HG02588 (cell line): ENCODE measurements around the gene IL1RAPL2.

Experiments
- ATAC-seq: cut with Tn5 transposase; IDR thresholded peaks from one replicate; pipeline ENCODE4 v1.9.1; 2021; ENCODE audit warnings: mild to moderate bottlenecking, moderate library complexity; ENCODE audit not compliant: unreplicated experiment

Gene IL1RAPL2

GRCh38 chrX:105543283-105543682 lies 977.3 kb downstream of the IL1RAPL2 start:
- ATAC-seq = no peak

GRCh38 chrX:105550043-105550663 lies 984.2 kb downstream of the IL1RAPL2 start:
- ATAC-seq = no peak

GRCh38 chrX:105552395-105552794 lies 986.4 kb downstream of the IL1RAPL2 start:
- no peak for ATAC-seq

- ATAC-seq = no peak
Measured at GRCh38 chrX:105553118-105553517, 987.1 kb downstream of the IL1RAPL2 start.

GRCh38 chrX:105564501-105564900 lies 998.5 kb downstream of the IL1RAPL2 start:
- ATAC-seq = no peak

GRCh38 chrX:105565856-105566255 lies 999.9 kb downstream of the IL1RAPL2 start:
- no peak for ATAC-seq

GRCh38 chrX:105567082-105567481 lies 1001.1 kb downstream of the IL1RAPL2 start:
- no peak for ATAC-seq

- ATAC-seq = no peak
Measured at GRCh38 chrX:105608745-105609144, 1042.7 kb downstream of the IL1RAPL2 start.

- no peak for ATAC-seq
Measured at GRCh38 chrX:105609530-105609929, 1043.5 kb downstream of the IL1RAPL2 start.

- no peak for ATAC-seq
Measured at GRCh38 chrX:105610411-105610810, 1044.4 kb downstream of the IL1RAPL2 start.

- no peak for ATAC-seq
Measured at GRCh38 chrX:105618393-105619101, 1052.5 kb downstream of the IL1RAPL2 start.

- ATAC-seq = no peak
Measured at GRCh38 chrX:105634180-105634579, 1068.2 kb downstream of the IL1RAPL2 start.

- ATAC-seq = no peak
Measured at GRCh38 chrX:105635794-105636193, 1069.8 kb downstream of the IL1RAPL2 start.

- ATAC-seq = no peak
Measured at GRCh38 chrX:105636667-105637066, 1070.7 kb downstream of the IL1RAPL2 start.

- ATAC-seq = no peak
Measured at GRCh38 chrX:105645667-105646357, 1079.8 kb downstream of the IL1RAPL2 start.

- no peak for ATAC-seq
Measured at GRCh38 chrX:105646592-105647372, 1080.8 kb downstream of the IL1RAPL2 start.

- ATAC-seq = no peak
Measured at GRCh38 chrX:105647749-105648148, 1081.8 kb downstream of the IL1RAPL2 start.

- no peak for ATAC-seq
Measured at GRCh38 chrX:105648732-105649131, 1082.7 kb downstream of the IL1RAPL2 start.

GRCh38 chrX:105650577-105650976 lies 1084.6 kb downstream of the IL1RAPL2 start:
- no peak for ATAC-seq

GRCh38 chrX:105650986-105651385 lies 1085.0 kb downstream of the IL1RAPL2 start:
- ATAC-seq = no peak

- no peak for ATAC-seq
Measured at GRCh38 chrX:105653891-105654290, 1087.9 kb downstream of the IL1RAPL2 start.
